Naive thymus-derived CD8-positive, alpha-beta T cell (primary cell): ENCODE measurements around the gene SOBP. TPM values are rescaled to one million over a fixed set of nuclear protein-coding genes. Genes with fewer than 3 reads are reported as not detected.
A peak's percentile ranks its signal among the peaks of the same experiment; 100 is the strongest.
"Not testable (repeated sequence)": the region's sequence is repeated elsewhere in the genome, so short reads cannot be mapped to it uniquely, and the experiment has no call there.

Experiments
- ATAC-seq, 2 donors: fragments of 150-1000 bp; cut with Tn5 transposase in 1 of 2; sonication (Bioruptor Pico), chemical (Tn5 transposase) in 1 of 2; 1 replicate in 1 of 2; 2 replicates in 1 of 2; pipeline ENCODE4 v1.10.0; 2021; ENCODE audit warnings: mild to moderate bottlenecking in 2 of 2, moderate library complexity in 2 of 2
- POLR2A ChIA-PET: fragments of 350-600 bp; sonication (Branson Sonifier 250); formaldehyde crosslinking; loops from one replicate; lab custom pipeline; 2021; ENCODE audit warnings: antibody characterized with exemption; lab: Charles Lee
- DNase-seq, 10 donors: peaks; one replicate each; pipeline versions ENCODE4 v3.0.0 to v3.0.0-alpha.2; 2020 to 2022
- H3K27ac Mint-ChIP-seq, 10 donors: one replicate each; pipeline ENCODE4 v1.8.0; 2020 to 2022; ENCODE audit warnings: mild to moderate bottlenecking in 10 of 10, mixed read lengths in 10 of 10, moderate library complexity in 4 of 10, inconsistent platforms in 1 of 10
- H3K27me3 Mint-ChIP-seq, 5 donors: one replicate each; pipeline ENCODE4 v1.8.0; 2021 to 2022; ENCODE audit warnings: mixed read lengths in 5 of 5
- H3K36me3 Mint-ChIP-seq, 3 donors: one replicate each; pipeline ENCODE4 v1.8.0; 2020 to 2022; ENCODE audit warnings: mixed read lengths in 3 of 3, mild to moderate bottlenecking in 2 of 3, inconsistent platforms in 1 of 3
- H3K4me1 Mint-ChIP-seq, 4 donors: one replicate each; pipeline ENCODE4 v1.8.0; 2021 to 2022; ENCODE audit warnings: mixed read lengths in 4 of 4
- H3K4me3 Mint-ChIP-seq, 10 donors: one replicate each; pipeline ENCODE4 v1.8.0; 2020 to 2022; ENCODE audit warnings: mild to moderate bottlenecking in 10 of 10, mixed read lengths in 10 of 10, moderate library complexity in 6 of 10, inconsistent platforms in 1 of 10
- H3K9me3 Mint-ChIP-seq, 9 donors: one replicate each; pipeline ENCODE4 v1.8.0; 2020 to 2022; ENCODE audit warnings: mixed read lengths in 9 of 9, mild to moderate bottlenecking in 3 of 9, inconsistent platforms in 1 of 9, moderate library complexity in 1 of 9
- polyA plus RNA-seq, 3 donors: library from polyadenylated mRNA; unstranded; fragments of 300-500 nt; fragmentation: Illumina TruSeq; gene quantifications; one replicate each; pipeline ENCODE4 v1.2.3, GENCODE V29; 2021
- total RNA-seq, 8 experiments: library from RNA in 2 of 8; stranded (reverse) in 2 of 8; gene quantifications; one replicate each; pipeline ENCODE4 v1.2.3 and lab custom pipeline; 2021 to 2026

SOBP gene
- total and polyA plus RNA-seq, 5 experiments from 2014 or later, result 0.05 to 1.4 (median 0.39) TPM

- H3K4me3 Mint-ChIP-seq, result peak overlapping the region; percentile 92 to 99 (median 98)
- ATAC-seq, result no peak
- peaks cover 12 to 31% (median 25%) of the 10 kb centered on the region in 4 donors for H3K4me1 Mint-ChIP-seq
- H3K9me3 Mint-ChIP-seq, result no peaks in the 10 kb centered on the region
- H3K27me3 Mint-ChIP-seq, result no peaks in the 10 kb centered on the region
- no peak for DNase-seq
- H3K27ac Mint-ChIP-seq, result peak overlapping the region; percentile 96 to 98 (median 97)
- POLR2A ChIA-PET, result interaction anchor here (0.6 to 3.0 kb wide), 12 partner anchors 9 to 1135 kb away, joined by 3 to 28 read pairs (median 4); partner anchors contain the start of genes ATG5, SCML4, SEC63 and SNX3
- H3K36me3 Mint-ChIP-seq, result peaks cover 0 to 9% (median 0%) of the 10 kb centered on the region in 3 donors
Observed at GRCh38 chr6:107460083-107460631, 29.8 kb upstream of the SOBP start.

GRCh38 chr6:107466062-107466461 is 23.9 kb upstream of the SOBP start:
- no peaks in the 10 kb centered on the region for H3K4me1 Mint-ChIP-seq
- H3K36me3 Mint-ChIP-seq, result no peaks in the 10 kb centered on the region
- H3K4me3 Mint-ChIP-seq, result no peak overlapping the region
- no peak for ATAC-seq
- POLR2A ChIA-PET, result no interaction called here
- DNase-seq, result no peak
- H3K27me3 Mint-ChIP-seq, result peaks cover 0 to 6% (median 2%) of the 10 kb centered on the region in 5 donors
- no peaks in the 10 kb centered on the region for H3K9me3 Mint-ChIP-seq
- H3K27ac Mint-ChIP-seq, result no peak overlapping the region

GRCh38 chr6:107470364-107470763 is 19.6 kb upstream of the SOBP start:
- POLR2A ChIA-PET, result no interaction called here
- H3K36me3 Mint-ChIP-seq, result no peaks in the 10 kb centered on the region
- H3K4me1 Mint-ChIP-seq, result no peaks in the 10 kb centered on the region
- no peak for ATAC-seq
- H3K27me3 Mint-ChIP-seq, result peaks cover 3 to 22% (median 9%) of the 10 kb centered on the region in 5 donors
- no peak overlapping the region for H3K27ac Mint-ChIP-seq
- no peak for DNase-seq
- no peak overlapping the region for H3K4me3 Mint-ChIP-seq
- H3K9me3 Mint-ChIP-seq, result no peaks in the 10 kb centered on the region

GRCh38 chr6:107473660-107474059 is 16.3 kb upstream of the SOBP start:
- Mint-ChIP-seq H3K36me3 (peaks cover 0 to 3% (median 0%) of the 10 kb centered on the region in 3 donors), H3K4me3 (no peak overlapping the region), H3K27ac (no peak overlapping the region), H3K9me3 (no peaks in the 10 kb centered on the region), H3K27me3 (peaks cover 6 to 22% (median 12%) of the 10 kb centered on the region in 5 donors), H3K4me1 (peaks cover 0 to 1% (median 0%) of the 10 kb centered on the region in 4 donors)
- no peak for ATAC-seq
- no peak for DNase-seq
- POLR2A ChIA-PET, result no interaction called here

GRCh38 chr6:107475360-107475759 is 14.6 kb upstream of the SOBP start:
- H3K4me1 Mint-ChIP-seq, DNase-seq, H3K27ac Mint-ChIP-seq, POLR2A ChIA-PET, ATAC-seq, H3K36me3 Mint-ChIP-seq, H3K9me3 Mint-ChIP-seq, H3K4me3 Mint-ChIP-seq: not testable (repeated sequence)
- H3K27me3 Mint-ChIP-seq, result peaks cover 6 to 23% (median 12%) of the 10 kb centered on the region in 5 donors

GRCh38 chr6:107475826-107476225 is 14.1 kb upstream of the SOBP start:
- H3K4me3 Mint-ChIP-seq, DNase-seq, H3K36me3 Mint-ChIP-seq, POLR2A ChIA-PET, H3K4me1 Mint-ChIP-seq, H3K9me3 Mint-ChIP-seq, H3K27ac Mint-ChIP-seq, ATAC-seq: not testable (repeated sequence)
- H3K27me3 Mint-ChIP-seq, result peaks cover 8 to 27% (median 15%) of the 10 kb centered on the region in 5 donors

GRCh38 chr6:107479089-107479690 is 10.7 kb upstream of the SOBP start:
- Mint-ChIP-seq H3K27me3 (peaks cover 18 to 51% (median 28%) of the 10 kb centered on the region in 5 donors), H3K9me3 (no peaks in the 10 kb centered on the region)
- POLR2A ChIA-PET, result no interaction called here

GRCh38 chr6:107485157-107485556 is 4.8 kb upstream of the SOBP start:
- POLR2A ChIA-PET, result no interaction called here
- H3K4me3 Mint-ChIP-seq, result no peak overlapping the region

More at GRCh38 chr6:107479089-107479690, 10.7 kb upstream of the SOBP start:
- peaks cover 0 to 1% (median 0%) of the 10 kb centered on the region in 4 donors for H3K4me1 Mint-ChIP-seq
- no peak for ATAC-seq
- H3K36me3 Mint-ChIP-seq, result peaks cover 0 to 3% (median 0%) of the 10 kb centered on the region in 3 donors
- no peak for DNase-seq
- no peak overlapping the region for H3K4me3 Mint-ChIP-seq
- H3K27ac Mint-ChIP-seq, result no peak overlapping the region

GRCh38 chr6:107488174-107488874 is 1.6 kb upstream of the SOBP start:
- POLR2A ChIA-PET, result interaction anchor here (4.1 kb wide), 1 partner anchor 28 kb away, joined by 28 read pairs; the partner anchor contains the start of gene PDSS2
- Mint-ChIP-seq H3K27ac (peak overlapping the region in 6 of 10 donors; percentile 16 to 95 (median 84)), H3K36me3 (no peaks in the 10 kb centered on the region), H3K27me3 (peaks cover 34 to 51% (median 46%) of the 10 kb centered on the region in 5 donors), H3K4me3 (peak overlapping the region; percentile 86 to 100 (median 96)), H3K9me3 (peaks cover 0 to 1% (median 0%) of the 10 kb centered on the region in 9 donors), H3K4me1 (peaks cover 11 to 32% (median 23%) of the 10 kb centered on the region in 4 donors)
- peak in 3 of 10 donors; percentile 1 to 13 (median 8) for DNase-seq
- peak; percentile 1 to 19 for ATAC-seq

More at GRCh38 chr6:107485157-107485556, 4.8 kb upstream of the SOBP start:
- H3K4me1 Mint-ChIP-seq, result peaks cover 11 to 16% (median 13%) of the 10 kb centered on the region in 4 donors
- peaks cover 0 to 1% (median 0%) of the 10 kb centered on the region in 9 donors for H3K9me3 Mint-ChIP-seq
- ATAC-seq, result no peak
- peaks cover 40 to 70% (median 54%) of the 10 kb centered on the region in 5 donors for H3K27me3 Mint-ChIP-seq
- DNase-seq, result no peak
- no peaks in the 10 kb centered on the region for H3K36me3 Mint-ChIP-seq
- no peak overlapping the region for H3K27ac Mint-ChIP-seq

- peaks cover 0 to 1% (median 0%) of the 10 kb centered on the region in 9 donors for H3K9me3 Mint-ChIP-seq
- peak; percentile 1 to 7 for ATAC-seq
- H3K27ac Mint-ChIP-seq, result peak overlapping the region in 7 of 10 donors; percentile 16 to 95 (median 83)
- DNase-seq, result peak in 5 of 10 donors; percentile 3 to 23 (median 17)
- peak overlapping the region; percentile 86 to 100 (median 96) for H3K4me3 Mint-ChIP-seq
- H3K4me1 Mint-ChIP-seq, result peaks cover 11 to 32% (median 23%) of the 10 kb centered on the region in 4 donors
- peaks cover 34 to 46% (median 44%) of the 10 kb centered on the region in 5 donors for H3K27me3 Mint-ChIP-seq
- H3K36me3 Mint-ChIP-seq, result no peaks in the 10 kb centered on the region
- POLR2A ChIA-PET, result interaction anchor here (4.1 kb wide), 1 partner anchor 29 kb away, joined by 28 read pairs; the partner anchor contains the start of gene PDSS2
Observed at GRCh38 chr6:107488875-107489635, 862 bp upstream of the SOBP start.

- H3K4me1 Mint-ChIP-seq, result peaks cover 13 to 32% (median 25%) of the 10 kb centered on the region in 4 donors
- POLR2A ChIA-PET, result interaction anchor here (0.5 to 4.1 kb wide), 3 partner anchors 27 to 129 kb away, joined by 3 to 28 read pairs (median 4); partner anchors contain the start of gene PDSS2
- ATAC-seq, result peak; percentile 18 to 20
- H3K4me3 Mint-ChIP-seq, result peak overlapping the region; percentile 84 to 93 (median 88)
- H3K36me3 Mint-ChIP-seq, result no peaks in the 10 kb centered on the region
- DNase-seq, result peak in 4 of 10 donors; percentile 11 to 64 (median 44)
- peaks cover 0 to 1% (median 0%) of the 10 kb centered on the region in 9 donors for H3K9me3 Mint-ChIP-seq
- peaks cover 30 to 44% (median 35%) of the 10 kb centered on the region in 5 donors for H3K27me3 Mint-ChIP-seq
- H3K27ac Mint-ChIP-seq, result peak overlapping the region in 3 of 10 donors; percentile 7 to 56 (median 27)
Observed at GRCh38 chr6:107490566-107491137, 735 bp downstream of the SOBP start.
